ENCODE measurements around the gene MRGPRF. TPM values are rescaled to one million over a fixed set of nuclear protein-coding genes. Genes with fewer than 3 reads are reported as not detected.
"Not testable (repeated sequence)": the region's sequence is repeated elsewhere in the genome, so short reads cannot be mapped to it uniquely, and the experiment has no call there.

Gene MRGPRF
- total RNA-seq, 2 donors from 2014 or later, result 3.7 to 4.7 TPM

DNA sequence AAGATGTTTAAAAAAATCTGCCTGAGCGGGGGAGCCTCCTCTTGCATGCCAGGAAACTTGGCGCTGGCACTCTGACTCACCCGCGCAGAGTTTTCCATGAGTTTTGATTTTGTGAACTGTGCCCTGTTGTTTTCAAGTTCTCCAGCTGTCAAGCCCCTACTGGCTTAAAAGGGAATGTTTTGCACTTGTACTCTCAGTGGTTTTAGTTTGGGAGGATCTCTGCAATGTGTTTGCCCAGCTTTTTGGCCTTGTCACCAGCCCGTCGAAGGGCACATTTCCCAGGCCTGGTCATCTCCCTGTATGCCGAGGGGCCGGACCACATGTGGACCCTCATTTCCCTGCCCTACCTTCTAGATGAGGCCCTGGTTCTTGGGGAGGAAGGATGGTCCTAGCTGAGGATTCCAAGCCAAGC, 12.2 kb downstream of the MRGPRF start:
- Histone ChIP-seq H3K27ac (ENCODE audit: low read depth, low read length) (no peak overlapping the region), H3K4me3 (ENCODE audit: low read length) (no peak overlapping the region), H3K27me3 (ENCODE audit: control insufficient read depth, insufficient read depth, low read length, poor library complexity, severe bottlenecking) (no peaks in the 10 kb centered on the region), H3K9ac (ENCODE audit: extremely low read depth, low read length, poor library complexity, severe bottlenecking) (no peak overlapping the region), H3K9me3 (ENCODE audit: control insufficient read depth, low read length) (no peaks in the 10 kb centered on the region), H3K4me1 (ENCODE audit: control insufficient read depth, insufficient read depth, low read length) (peaks cover 6% of the 10 kb centered on the region), H3K36me3 (ENCODE audit: control insufficient read depth, insufficient read depth, low read length) (no peaks in the 10 kb centered on the region)
- no peaks in the 10 kb centered on the region for H3K4me1 Mint-ChIP-seq
- peak; percentile 44 for DNase-seq
- no peak overlapping the region for H3K4me3 Mint-ChIP-seq
- no peaks in the 10 kb centered on the region for H3K36me3 Mint-ChIP-seq (ENCODE audit: low read depth)
- H3K27ac Mint-ChIP-seq, result no peak overlapping the region
- H3K9me3 Mint-ChIP-seq, result no peaks in the 10 kb centered on the region
- TF ChIP-seq, protein P1, sequence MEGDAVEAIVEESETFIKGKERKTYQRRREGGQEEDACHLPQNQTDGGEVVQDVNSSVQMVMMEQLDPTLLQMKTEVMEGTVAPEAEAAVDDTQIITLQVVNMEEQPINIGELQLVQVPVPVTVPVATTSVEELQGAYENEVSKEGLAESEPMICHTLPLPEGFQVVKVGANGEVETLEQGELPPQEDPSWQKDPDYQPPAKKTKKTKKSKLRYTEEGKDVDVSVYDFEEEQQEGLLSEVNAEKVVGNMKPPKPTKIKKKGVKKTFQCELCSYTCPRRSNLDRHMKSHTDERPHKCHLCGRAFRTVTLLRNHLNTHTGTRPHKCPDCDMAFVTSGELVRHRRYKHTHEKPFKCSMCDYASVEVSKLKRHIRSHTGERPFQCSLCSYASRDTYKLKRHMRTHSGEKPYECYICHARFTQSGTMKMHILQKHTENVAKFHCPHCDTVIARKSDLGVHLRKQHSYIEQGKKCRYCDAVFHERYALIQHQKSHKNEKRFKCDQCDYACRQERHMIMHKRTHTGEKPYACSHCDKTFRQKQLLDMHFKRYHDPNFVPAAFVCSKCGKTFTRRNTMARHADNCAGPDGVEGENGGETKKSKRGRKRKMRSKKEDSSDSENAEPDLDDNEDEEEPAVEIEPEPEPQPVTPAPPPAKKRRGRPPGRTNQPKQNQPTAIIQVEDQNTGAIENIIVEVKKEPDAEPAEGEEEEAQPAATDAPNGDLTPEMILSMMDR (conservative IDR thresholded peaks at IDR 0.05), result peak; percentile 68
- H3K27me3 Mint-ChIP-seq (ENCODE audit: insufficient read depth), result no peaks in the 10 kb centered on the region
- WGBS, 2 experiments (ENCODE audit: insufficient coverage in 1 of 2, insufficient read length in 1 of 2), result 75 to 93% methylated on average over 4 to 8 of the region's 8 CpGs

DNA sequence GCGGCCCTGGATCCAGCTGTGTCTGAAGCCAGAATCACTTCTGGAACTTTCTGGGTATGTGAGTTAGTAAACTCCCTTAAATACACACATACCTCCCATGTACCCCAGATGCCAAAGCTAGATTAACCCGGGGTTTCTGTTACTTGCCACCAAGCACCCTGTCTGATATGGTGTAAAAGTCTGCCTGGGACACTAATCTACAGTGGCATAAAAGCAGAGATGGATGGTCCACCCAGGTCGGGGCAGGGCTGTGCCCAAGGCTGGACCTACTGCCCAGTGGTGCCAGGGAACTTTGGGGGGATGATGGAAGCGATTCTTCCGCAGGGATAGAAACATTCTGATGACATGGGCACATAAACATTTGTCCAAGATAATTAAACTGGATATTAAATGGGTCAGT, 12.7 kb downstream of the MRGPRF start:
- H3K27ac ChIP-seq (ENCODE audit: low read depth, low read length), result no peak overlapping the region
- no peaks in the 10 kb centered on the region for H3K36me3 Mint-ChIP-seq (ENCODE audit: low read depth)
- TF ChIP-seq, protein P1 (conservative IDR thresholded peaks at IDR 0.05), result no peak
- no peaks in the 10 kb centered on the region for H3K27me3 Mint-ChIP-seq (ENCODE audit: insufficient read depth)
- H3K27ac Mint-ChIP-seq, result no peak overlapping the region
- WGBS, 2 experiments (ENCODE audit: insufficient coverage in 1 of 2, insufficient read length in 1 of 2), result 94 to 100% methylated on average over 2 to 5 of the region's 5 CpGs
- H3K9ac ChIP-seq (ENCODE audit: extremely low read depth, low read length, poor library complexity, severe bottlenecking), result no peak overlapping the region
- peak; percentile 12 for DNase-seq
- H3K4me3 Mint-ChIP-seq, result no peak overlapping the region
- peaks cover 6% of the 10 kb centered on the region for H3K4me1 ChIP-seq (ENCODE audit: control insufficient read depth, insufficient read depth, low read length)
- no peak overlapping the region for H3K4me3 ChIP-seq (ENCODE audit: low read length)
- no peaks in the 10 kb centered on the region for H3K27me3 ChIP-seq (ENCODE audit: control insufficient read depth, insufficient read depth, low read length, poor library complexity, severe bottlenecking)
- H3K9me3 ChIP-seq (ENCODE audit: control insufficient read depth, low read length), result no peaks in the 10 kb centered on the region
- H3K9me3 Mint-ChIP-seq, result no peaks in the 10 kb centered on the region
- H3K4me1 Mint-ChIP-seq, result no peaks in the 10 kb centered on the region
- H3K36me3 ChIP-seq (ENCODE audit: control insufficient read depth, insufficient read depth, low read length), result no peaks in the 10 kb centered on the region

DNA sequence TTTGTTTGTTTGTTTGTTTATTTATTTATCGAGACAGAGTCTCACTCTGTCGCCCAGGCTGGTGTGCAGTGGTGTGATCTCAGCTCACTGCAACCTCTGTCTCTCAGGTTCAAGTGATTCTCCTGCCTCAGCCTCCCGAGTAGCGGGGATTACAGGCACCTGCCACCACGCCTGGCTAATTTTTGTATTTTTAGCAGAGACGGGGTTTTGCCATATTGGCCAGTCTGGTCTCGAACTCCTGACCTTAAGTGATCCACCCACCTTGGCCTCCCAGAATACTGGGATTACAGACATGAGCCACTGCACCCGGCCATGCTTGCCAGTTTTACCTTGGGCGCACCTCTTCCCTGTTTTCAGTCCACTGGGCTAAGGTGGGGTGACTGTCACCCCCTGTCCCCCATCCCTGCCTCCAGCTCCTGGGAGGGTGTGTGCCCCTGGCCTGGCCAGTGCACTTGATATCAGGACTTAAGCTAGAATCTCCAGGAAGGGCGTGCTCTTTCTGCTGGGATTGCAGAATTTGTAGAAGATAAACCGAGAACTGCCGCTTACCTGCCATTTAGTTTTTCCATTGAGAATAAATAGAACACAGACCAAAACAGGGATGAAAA, 13.2 kb downstream of the MRGPRF start:
- H3K4me1 ChIP-seq (ENCODE audit: control insufficient read depth, insufficient read depth, low read length), result not testable (repeated sequence)

More for the DNA sequence above, 13.2 kb downstream of the MRGPRF start:
- H3K27me3 Mint-ChIP-seq (ENCODE audit: insufficient read depth); H3K9ac ChIP-seq (ENCODE audit: extremely low read depth, low read length, poor library complexity, severe bottlenecking); H3K9me3 Mint-ChIP-seq; H3K9me3 ChIP-seq (ENCODE audit: control insufficient read depth, low read length); H3K36me3 Mint-ChIP-seq (ENCODE audit: low read depth); H3K27me3 ChIP-seq (ENCODE audit: control insufficient read depth, insufficient read depth, low read length, poor library complexity, severe bottlenecking); H3K27ac Mint-ChIP-seq; H3K4me3 Mint-ChIP-seq; H3K4me1 Mint-ChIP-seq; H3K27ac ChIP-seq (ENCODE audit: low read depth, low read length); H3K36me3 ChIP-seq (ENCODE audit: control insufficient read depth, insufficient read depth, low read length); H3K4me3 ChIP-seq (ENCODE audit: low read length): not testable (repeated sequence)
- 92 to 93% methylated on average over 12 of the region's 12 CpGs for WGBS, 2 experiments (ENCODE audit: insufficient coverage in 1 of 2, insufficient read length in 1 of 2)
- peak; percentile 21 for DNase-seq

Data from endodermal cell (in vitro differentiated cells).